Keratinocyte (primary cell): ENCODE data around the gene IL17RD.

Experiments
- CTCF ChIP-seq, 3 experiments: IDR thresholded peaks in 1 of 3; conservative IDR thresholded peaks in 1 of 3; optimal IDR thresholded peaks in 1 of 3; 2 replicates in 2 of 3; 3 replicates in 1 of 3; pipeline versions ENCODE3 to v1.5.1; 2011; ENCODE audit warnings: low read length in 3 of 3, mild to moderate bottlenecking in 3 of 3, moderate library complexity in 2 of 3, control low read depth in 1 of 3, inconsistent platforms in 1 of 3; ENCODE audit not compliant: insufficient read depth in 2 of 3; ENCODE audit errors: extremely low read depth in 1 of 3
- EZH2 ChIP-seq: IDR thresholded peaks from one replicate; pipeline ENCODE4 v1.6.1; 2012; ENCODE audit warnings: inconsistent platforms, mild to moderate bottlenecking, low read length, moderate library complexity

- no peak for TF ChIP-seq CTCF (optimal IDR thresholded peaks at IDR 0.05 in 1 of 3, IDR thresholded peaks at IDR 0.05 in 1 of 3, conservative IDR thresholded peaks at IDR 0.05 in 1 of 3; ENCODE audit: extremely low read depth in 1 of 3, insufficient read depth in 2 of 3, low read length in 3 of 3)
- TF ChIP-seq EZH2 = no peak
These were observed 88.7 kb downstream of the IL17RD start for GRCh38 chr3:57076422-57076951.
